CD4-positive, alpha-beta T cell treated with Interleukin-17A for 4 hours (primary cell): ENCODE measurements around the gene TBRG1.
A peak's percentile ranks its signal among the peaks of the same experiment; 100 is the strongest.

Source experiments
- DNase-seq: peaks from one replicate; pipeline ENCODE4 v3.0.0-alpha.2; 2020; ENCODE audit warnings: mixed read lengths

TBRG1 gene

DNA sequence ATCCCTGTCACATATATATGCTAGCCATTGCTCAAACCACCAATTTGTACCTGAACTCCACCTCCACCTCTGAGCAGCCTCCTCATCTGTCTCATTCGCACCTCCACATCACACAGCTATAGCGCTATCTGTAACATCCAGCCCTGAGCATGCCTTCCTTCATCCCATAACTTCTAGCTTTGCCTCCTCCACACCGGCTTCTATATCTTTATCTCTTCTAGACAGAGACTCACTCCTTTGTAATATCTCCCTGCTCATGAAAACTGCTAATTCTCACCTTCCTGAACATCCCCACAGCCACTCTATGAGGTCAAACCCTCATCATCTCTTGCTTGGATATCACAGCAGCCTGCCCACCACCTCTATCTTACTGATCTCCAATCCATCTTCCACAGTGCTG is 44.9 kb downstream of the TBRG1 start:
- no peak for DNase-seq

DNA sequence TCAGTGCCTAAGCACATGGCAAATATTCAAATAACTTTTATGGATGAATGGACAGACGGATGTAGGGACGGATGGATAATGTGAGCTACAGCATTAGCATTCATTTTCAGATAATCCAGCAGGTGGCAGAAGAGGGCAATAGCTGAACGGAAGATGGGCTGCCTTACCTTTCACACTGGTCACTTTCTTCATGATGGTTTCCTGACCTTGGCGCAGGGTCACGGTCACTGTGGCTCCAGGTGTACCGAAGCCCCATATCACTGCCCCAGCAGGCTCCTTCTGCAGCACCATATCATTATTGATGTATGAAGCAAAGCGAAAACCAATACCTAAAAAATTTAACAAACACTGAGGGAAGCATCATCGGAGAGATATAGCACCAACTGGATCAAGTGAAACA is 46.5 kb downstream of the TBRG1 start:
- DNase-seq, result peak; percentile 56

DNA sequence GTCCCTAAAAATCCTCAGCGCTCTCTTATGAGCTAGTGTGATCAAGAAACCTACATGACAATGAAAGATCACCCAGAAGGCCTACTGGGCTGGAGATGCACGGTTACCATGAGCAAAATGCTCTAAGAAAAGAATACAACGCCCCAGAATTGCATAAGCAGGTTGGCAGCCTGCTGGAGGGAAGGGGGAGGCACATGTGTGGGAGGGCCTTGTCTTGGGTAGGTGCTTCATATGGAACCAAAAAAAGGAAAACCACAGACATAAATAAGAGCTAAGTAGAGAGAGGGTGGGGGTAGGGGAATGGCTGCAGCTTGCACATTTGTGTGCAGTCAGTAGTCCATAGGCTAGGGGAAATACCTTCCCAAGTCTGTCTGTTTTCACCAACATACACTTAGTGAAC is 48.1 kb downstream of the TBRG1 start:
- peak; percentile 63 for DNase-seq

DNA sequence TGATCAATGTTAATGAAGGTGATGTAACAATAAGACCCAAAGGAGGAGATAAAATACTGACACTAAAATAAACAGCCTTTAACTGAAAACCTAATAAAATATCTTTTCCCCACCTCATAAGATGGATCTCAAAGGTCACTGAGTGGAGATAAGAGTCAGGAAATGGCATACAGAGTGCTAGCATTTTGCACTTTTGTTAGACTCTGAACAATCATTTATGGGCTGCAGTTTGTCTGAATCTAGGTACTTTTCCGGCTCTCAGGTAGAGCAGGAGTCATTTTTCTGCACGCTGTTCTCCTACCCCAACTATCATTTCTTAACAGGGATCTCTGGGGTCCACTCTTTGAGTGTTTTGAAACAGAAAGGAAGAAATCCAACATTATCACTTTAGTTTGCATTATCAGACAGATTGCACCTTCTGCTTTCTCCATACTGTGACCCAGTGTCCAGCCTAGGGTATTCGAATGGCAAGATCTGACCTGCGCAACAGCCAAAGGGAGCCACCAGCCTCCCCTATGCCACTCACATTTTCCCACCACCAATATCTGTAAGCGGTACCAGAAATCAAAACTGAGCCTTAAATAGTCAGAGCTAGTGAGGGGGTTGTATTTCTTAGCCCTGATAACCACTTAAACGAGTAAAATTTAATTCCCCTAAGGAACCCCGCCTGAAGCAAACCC is 50.0 kb downstream of the TBRG1 start:
- DNase-seq, result no peak

DNA sequence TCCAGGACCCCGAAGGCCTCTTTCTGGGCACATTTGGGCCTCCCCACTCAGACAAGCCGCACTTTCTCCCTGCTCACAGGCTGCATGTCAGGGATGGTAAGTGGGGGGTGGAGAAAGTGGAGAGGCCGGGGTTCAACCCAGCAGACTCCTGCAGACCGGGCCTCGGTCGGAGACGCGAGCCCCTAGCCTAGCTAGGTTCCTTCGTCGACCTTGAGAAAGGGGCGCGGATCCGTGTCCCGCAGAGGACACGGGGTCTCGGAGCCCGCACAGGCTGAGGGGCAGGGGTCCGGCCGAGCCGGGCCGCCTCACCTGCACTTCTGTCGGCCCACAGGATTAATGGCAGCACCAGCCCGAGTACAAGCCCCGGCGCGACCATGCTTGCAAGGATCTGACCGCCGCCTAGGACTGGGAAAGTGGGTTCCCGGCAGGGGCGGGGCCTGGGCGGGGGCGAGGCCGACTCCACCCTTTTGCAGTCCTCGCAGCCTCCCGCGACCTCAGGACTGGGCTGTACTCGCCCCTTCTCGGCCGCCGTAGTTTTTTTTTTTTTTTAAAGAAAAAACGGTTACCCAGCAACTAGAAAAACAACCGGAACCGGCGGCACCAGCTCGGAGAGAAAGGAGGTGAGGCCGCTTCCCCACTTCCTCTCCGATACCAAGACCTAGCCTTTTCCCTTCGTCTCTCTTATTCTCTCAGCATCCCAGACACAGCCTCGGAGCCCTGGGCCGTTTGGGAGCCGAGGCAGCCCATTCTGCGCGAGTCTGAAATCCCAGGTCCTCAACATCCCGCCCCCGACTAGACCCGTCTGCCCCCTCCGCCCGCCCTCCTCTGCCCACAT is 50.9 kb downstream of the TBRG1 start, which contains the start of the genes SIAE and SPA17:
Gene SIAE, minus strand, starts transcription at position 407 of the 835 bp plus-strand sequence. Its CDS starts 31 bp downstream, at position 376.
Gene SPA17, plus strand, starts transcription at position 572 of the 835 bp plus-strand sequence. CDS start 1,361 bp downstream, outside the sequence.
- DNase-seq, result peak; percentile 90

DNA sequence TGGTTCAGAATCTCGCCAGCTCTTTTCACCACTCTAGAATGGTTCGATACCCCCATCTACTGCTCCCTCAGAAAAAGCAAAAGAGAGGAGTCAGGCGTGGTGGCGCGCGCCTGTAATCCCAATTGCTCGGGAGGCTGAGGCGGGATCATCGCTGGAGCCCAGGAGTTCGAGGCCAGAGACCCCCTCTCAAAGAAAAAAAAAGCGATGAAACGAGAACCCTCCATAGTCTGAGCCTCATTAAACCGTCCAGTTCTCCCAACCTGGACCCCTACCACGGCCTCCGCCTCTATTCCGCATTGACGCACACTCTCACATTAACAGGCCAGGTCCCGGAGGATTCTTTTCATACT is 51.5 kb downstream of the TBRG1 start:
- DNase-seq, result no peak

DNA sequence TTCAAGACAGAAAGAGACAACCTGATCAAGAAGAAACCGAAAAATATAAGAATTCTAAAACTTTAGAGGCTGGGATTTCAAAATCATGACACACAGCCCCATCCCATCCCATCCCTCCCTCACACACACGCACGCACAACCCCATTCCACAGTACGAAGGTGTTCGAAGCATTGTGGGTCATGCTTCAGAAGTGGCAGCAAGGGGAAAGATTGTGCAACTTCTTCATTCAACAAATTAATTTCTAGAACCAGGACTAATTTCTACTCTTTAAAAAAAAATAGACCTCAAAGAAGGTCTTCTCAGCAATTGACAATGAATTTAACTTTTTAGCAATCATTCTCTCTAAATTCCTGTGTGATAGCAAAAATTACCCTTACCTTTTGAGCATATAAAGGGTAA is 51.9 kb downstream of the TBRG1 start:
- no peak for DNase-seq

DNA sequence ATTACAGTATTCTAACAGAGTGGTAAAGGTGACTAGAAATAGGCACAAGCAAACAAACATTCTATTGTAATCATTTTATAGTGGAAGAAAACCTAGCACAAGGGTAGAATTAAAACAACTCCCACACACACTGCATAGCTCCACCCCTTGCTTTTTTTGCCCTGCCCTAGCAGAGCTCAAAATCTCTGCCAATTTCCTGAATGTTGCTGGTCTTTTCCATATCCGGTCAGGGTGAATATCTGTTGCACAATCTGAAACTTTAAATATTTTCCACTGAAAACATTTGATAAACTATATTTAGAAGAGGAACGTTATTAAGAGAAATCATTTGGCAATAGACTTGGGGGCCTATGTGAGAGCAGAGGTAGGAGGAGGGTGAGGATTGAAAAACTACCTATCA is 53.7 kb downstream of the TBRG1 start:
- DNase-seq, result no peak

DNA sequence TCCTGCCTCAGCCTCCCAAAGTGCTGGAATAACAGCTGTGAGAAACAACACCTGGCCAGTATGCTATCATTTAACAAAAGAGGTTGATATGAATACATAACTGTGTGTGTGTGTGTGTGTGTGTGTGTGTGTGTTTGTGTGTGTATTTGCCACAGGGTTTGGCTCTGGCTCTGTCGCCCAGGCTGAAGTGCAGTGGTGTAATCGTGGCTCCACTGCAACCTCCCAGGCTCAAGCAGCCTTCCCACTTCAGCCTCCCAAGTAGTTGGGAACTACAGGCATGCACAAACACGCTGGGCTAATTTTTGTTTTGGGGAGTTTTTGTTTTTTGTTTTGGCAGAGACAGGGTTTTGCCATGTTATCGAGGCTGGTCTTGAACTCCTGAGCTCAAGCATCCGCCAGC is 55.8 kb downstream of the TBRG1 start:
- no peak for DNase-seq

DNA sequence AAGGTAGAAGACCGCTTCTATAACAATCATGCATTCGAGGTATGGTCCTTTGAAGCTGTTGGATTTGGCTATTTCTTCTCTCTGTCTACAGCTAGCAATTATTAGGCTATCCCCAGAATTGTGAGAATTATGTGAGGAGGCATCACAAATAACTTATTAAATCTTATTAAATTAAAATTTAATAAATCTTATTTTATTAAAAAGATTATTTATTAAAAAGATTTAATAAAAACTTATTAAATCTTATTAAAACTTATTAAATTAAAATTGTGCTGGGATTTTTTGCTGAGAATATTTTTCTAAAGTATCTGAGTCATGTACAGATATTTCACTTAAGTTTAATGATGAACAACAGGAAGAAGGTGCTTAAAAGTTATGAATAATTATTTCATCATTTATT is 58.8 kb downstream of the TBRG1 start:
- DNase-seq, result no peak

DNA sequence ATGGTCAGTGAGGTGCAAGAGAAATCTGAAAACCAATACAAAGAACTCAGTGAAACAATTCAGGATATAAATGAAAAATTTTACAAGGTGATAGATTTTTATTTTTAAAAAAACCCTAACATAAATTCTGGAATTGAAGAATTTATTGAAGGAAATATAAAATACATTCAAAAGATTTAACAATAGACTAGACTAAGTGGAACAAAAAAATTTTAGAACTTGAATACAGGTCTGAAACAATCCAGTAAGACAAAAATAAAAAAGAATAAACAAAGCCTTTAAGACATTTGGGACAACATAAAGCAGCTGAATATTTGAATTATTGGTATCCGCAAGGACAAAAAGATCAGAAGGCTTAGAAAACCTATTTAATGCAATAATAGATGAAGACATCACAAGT is 59.8 kb downstream of the TBRG1 start:
- no peak for DNase-seq
